HepG2 (cell line): ENCODE measurements around the gene PPIG. TPM values are rescaled to one million over a fixed set of nuclear protein-coding genes. Genes with fewer than 3 reads are reported as not detected.

ENCODE experiments used
- ARNT2 ChIP-seq: sonication (generic); formaldehyde crosslinking; IDR thresholded peaks from 2 replicates; pipeline ENCODE4 v1.8.0; 2022; ENCODE audit warnings: mild to moderate bottlenecking, low read depth, missing genetic modification reagents, moderate library complexity
- BCL6 ChIP-seq: IDR thresholded peaks from 2 replicates; pipeline ENCODE4 v1.6.1; 2016; ENCODE audit warnings: missing genetic modification reagents, missing compliant biosample characterization
- CAMTA2 ChIP-seq: sonication (generic); formaldehyde crosslinking; IDR thresholded peaks from 2 replicates; pipeline ENCODE4 v1.4.0; 2020; ENCODE audit warnings: mild to moderate bottlenecking, missing genetic modification reagents, borderline replicate concordance
- CCAR2 ChIP-seq: fragments of 200-400 bp; formaldehyde crosslinking; optimal IDR thresholded peaks from 2 replicates; pipeline ENCODE3; 2018; ENCODE audit warnings: low read depth, mild to moderate bottlenecking, low read length, moderate library complexity
- GTF3A ChIP-seq: sonication (generic); formaldehyde crosslinking; conservative IDR thresholded peaks from 2 replicates; pipeline ENCODE4 v1.4.0; 2020; ENCODE audit warnings: mild to moderate bottlenecking, missing genetic modification reagents
- GZF1 ChIP-seq: sonication (generic); formaldehyde crosslinking; IDR thresholded peaks from 2 replicates; pipeline ENCODE4 v1.5.1; 2020; ENCODE audit warnings: mild to moderate bottlenecking, missing genetic modification reagents
- HHEX ChIP-seq: IDR thresholded peaks from 2 replicates; pipeline ENCODE4 v1.6.1; 2016; ENCODE audit warnings: control low read depth
- JARID2 ChIP-seq: sonication (generic); formaldehyde crosslinking; IDR thresholded peaks from 2 replicates; pipeline ENCODE4 v1.8.1; 2023; ENCODE audit warnings: missing genetic modification reagents, inconsistent platforms; ENCODE audit not compliant: insufficient replicate concordance
- NFE2 ChIP-seq: sonication (generic); formaldehyde crosslinking; IDR thresholded peaks from 2 replicates; pipeline ENCODE4 v1.4.0; 2020; ENCODE audit warnings: missing genetic modification reagents
- POGZ ChIP-seq: sonication (generic); formaldehyde crosslinking; IDR thresholded peaks from 2 replicates; pipeline ENCODE4 v1.4.0; 2020; ENCODE audit warnings: mild to moderate bottlenecking, missing genetic modification reagents
- SETDB1 ChIP-seq: sonication (generic); formaldehyde crosslinking; IDR thresholded peaks from 2 replicates; pipeline ENCODE4 v1.5.1; 2020; ENCODE audit warnings: missing genetic modification reagents, mild to moderate bottlenecking, borderline replicate concordance
- STAG1 ChIP-seq: sonication (generic); formaldehyde crosslinking; IDR thresholded peaks from 2 replicates; pipeline ENCODE4 v1.4.0; 2020; ENCODE audit warnings: missing genetic modification reagents
- TSC22D2 ChIP-seq: sonication (generic); formaldehyde crosslinking; IDR thresholded peaks from 2 replicates; pipeline ENCODE4 v1.5.1; 2020; ENCODE audit warnings: missing genetic modification reagents, mild to moderate bottlenecking, borderline replicate concordance
- ZBTB7A ChIP-seq: sonication (generic); formaldehyde crosslinking; IDR thresholded peaks from 2 replicates; pipeline ENCODE4 v1.8.0; 2022; ENCODE audit warnings: mild to moderate bottlenecking, missing genetic modification reagents
- ZFP37 ChIP-seq: sonication (generic); formaldehyde crosslinking; IDR thresholded peaks from 2 replicates; pipeline ENCODE4 v1.4.0; 2020; ENCODE audit warnings: missing genetic modification reagents, borderline replicate concordance
- ZFY ChIP-seq: sonication (generic); formaldehyde crosslinking; IDR thresholded peaks from 2 replicates; pipeline ENCODE4 v1.4.0; 2020; ENCODE audit warnings: missing genetic modification reagents
- ZNF33B ChIP-seq: sonication (generic); formaldehyde crosslinking; IDR thresholded peaks from 2 replicates; pipeline ENCODE4 v1.5.1; 2020; ENCODE audit warnings: mild to moderate bottlenecking, missing genetic modification reagents
- ZNF430 ChIP-seq: sonication (generic); formaldehyde crosslinking; IDR thresholded peaks from 2 replicates; pipeline ENCODE4 v1.9.0; 2021; ENCODE audit warnings: mild to moderate bottlenecking, missing genetic modification reagents
- ZNF605 ChIP-seq: sonication (generic); formaldehyde crosslinking; IDR thresholded peaks from 2 replicates; pipeline ENCODE4 v1.8.0; 2022; ENCODE audit warnings: mild to moderate bottlenecking, missing genetic modification reagents
- ZNF652 ChIP-seq: IDR thresholded peaks from 2 replicates; pipeline ENCODE4 v1.6.1; 2016; ENCODE audit warnings: low read depth, borderline replicate concordance
- ZNF749 ChIP-seq: sonication (generic); formaldehyde crosslinking; IDR thresholded peaks from 2 replicates; pipeline ENCODE4 v1.8.0; 2022; ENCODE audit warnings: mild to moderate bottlenecking, missing genetic modification reagents, moderate library complexity, borderline replicate concordance
- ZSCAN29 ChIP-seq: sonication (generic); formaldehyde crosslinking; conservative IDR thresholded peaks from 2 replicates; pipeline ENCODE4 v1.4.0; 2020; ENCODE audit warnings: mild to moderate bottlenecking, missing genetic modification reagents
- polyA plus RNA-seq, 8 experiments: library from polyadenylated mRNA; depleted of rRNA in 3 of 8; stranded (reverse) in 7 of 8; unstranded in 1 of 8; fragments of >200 nt; fragmentation: Illumina TruSeq in 4 of 8; extraction: Trizol in 4 of 8; gene quantifications; 2 replicates each; pipeline versions ENCODE4 v1.2.1 to v1.2.3, GENCODE V29; 2011 to 2016; ENCODE audit warnings: low read depth in 4 of 8, missing spikeins in 1 of 8, mixed read lengths in 1 of 8; ENCODE audit not compliant: insufficient read depth in 1 of 8
- total RNA-seq, 5 experiments: library from RNA; depleted of rRNA; stranded (reverse); fragments of >200 nt; fragmentation: Illumina TruSeq; extraction: Trizol; gene quantifications; 2 replicates each; pipeline ENCODE4 v1.2.3, GENCODE V29; 2016; ENCODE audit warnings: low read depth in 1 of 5
- TF ChIP-seq, protein P1 (sequence below): sonication (generic); formaldehyde crosslinking; IDR thresholded peaks from 2 replicates; pipeline ENCODE4 v1.5.0; 2020; ENCODE audit warnings: mild to moderate bottlenecking, missing genetic modification reagents
- TF ChIP-seq, protein P2 (sequence below): sonication (generic); formaldehyde crosslinking; conservative IDR thresholded peaks from 2 replicates; pipeline ENCODE4 v1.4.0; 2020; ENCODE audit warnings: missing genetic modification reagents
- TF ChIP-seq, protein P3 (sequence below): sonication (generic); formaldehyde crosslinking; IDR thresholded peaks from 2 replicates; pipeline ENCODE4 v1.4.0; 2020; ENCODE audit warnings: missing genetic modification reagents
- TF ChIP-seq, protein P4 (sequence below): IDR thresholded peaks from 2 replicates; pipeline ENCODE4 v1.6.1; 2012; ENCODE audit warnings: low read depth, low read length, improper control_type of control experiment

PPIG gene
- total and polyA plus RNA-seq, 2 of the 13 experiments (the other 11 are each of a cell fraction or from before 2014, with no cell fraction given), result 31.3 to 81.0 TPM

DNA sequence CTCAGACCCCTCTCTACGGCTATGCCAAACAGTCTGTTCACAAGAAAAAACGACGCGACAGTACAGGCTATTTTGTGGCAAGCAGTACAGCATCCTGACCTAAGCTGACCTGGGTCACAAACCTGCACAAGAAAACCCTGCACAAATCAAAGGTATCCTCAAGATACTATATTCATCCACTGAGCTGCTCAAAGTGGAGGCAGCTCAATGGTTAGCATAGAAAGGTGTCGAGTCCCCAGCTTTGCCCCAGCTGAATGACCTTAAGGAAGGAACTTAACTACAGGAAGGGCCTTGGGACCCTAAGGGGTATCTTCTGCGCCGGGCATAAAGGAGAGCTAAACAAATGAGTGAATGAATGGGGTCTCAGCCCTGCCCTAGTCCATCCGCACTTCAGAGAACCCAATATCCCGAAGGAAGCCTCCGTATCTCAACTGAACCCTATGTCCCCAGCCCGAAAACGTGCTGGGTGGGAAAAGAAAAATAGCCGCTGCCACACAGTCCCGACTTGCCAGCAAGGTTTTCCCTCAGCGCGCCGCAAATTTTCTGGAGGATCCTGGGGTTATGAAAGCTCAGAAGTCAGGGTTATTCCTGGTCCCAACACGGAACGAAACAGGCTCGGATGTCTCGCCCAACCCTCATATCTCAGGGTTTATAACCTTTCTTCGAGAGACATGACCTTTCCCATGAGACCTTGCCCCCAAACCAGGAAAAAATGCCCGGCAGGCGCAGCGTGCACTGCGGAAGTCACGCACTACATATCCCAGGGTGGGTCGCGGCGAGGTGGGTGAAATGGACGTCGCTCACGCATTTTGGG, 10.8 kb upstream of the PPIG start, which contains the start of gene FASTKD1 (continued):
- TF ChIP-seq, protein P1, sequence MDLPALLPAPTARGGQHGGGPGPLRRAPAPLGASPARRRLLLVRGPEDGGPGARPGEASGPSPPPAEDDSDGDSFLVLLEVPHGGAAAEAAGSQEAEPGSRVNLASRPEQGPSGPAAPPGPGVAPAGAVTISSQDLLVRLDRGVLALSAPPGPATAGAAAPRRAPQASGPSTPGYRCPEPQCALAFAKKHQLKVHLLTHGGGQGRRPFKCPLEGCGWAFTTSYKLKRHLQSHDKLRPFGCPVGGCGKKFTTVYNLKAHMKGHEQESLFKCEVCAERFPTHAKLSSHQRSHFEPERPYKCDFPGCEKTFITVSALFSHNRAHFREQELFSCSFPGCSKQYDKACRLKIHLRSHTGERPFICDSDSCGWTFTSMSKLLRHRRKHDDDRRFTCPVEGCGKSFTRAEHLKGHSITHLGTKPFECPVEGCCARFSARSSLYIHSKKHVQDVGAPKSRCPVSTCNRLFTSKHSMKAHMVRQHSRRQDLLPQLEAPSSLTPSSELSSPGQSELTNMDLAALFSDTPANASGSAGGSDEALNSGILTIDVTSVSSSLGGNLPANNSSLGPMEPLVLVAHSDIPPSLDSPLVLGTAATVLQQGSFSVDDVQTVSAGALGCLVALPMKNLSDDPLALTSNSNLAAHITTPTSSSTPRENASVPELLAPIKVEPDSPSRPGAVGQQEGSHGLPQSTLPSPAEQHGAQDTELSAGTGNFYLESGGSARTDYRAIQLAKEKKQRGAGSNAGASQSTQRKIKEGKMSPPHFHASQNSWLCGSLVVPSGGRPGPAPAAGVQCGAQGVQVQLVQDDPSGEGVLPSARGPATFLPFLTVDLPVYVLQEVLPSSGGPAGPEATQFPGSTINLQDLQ (CRISPR knock-in tag), result no peak
- TF ChIP-seq HHEX (CRISPR knock-in tag) (peak; percentile 48; the same call in 1 of the 2 replicates), SETDB1 (CRISPR knock-in tag) (no peak), ZSCAN29 (CRISPR knock-in tag) (no peak), ZNF605 (CRISPR knock-in tag) (peak; percentile 98), ARNT2 (CRISPR knock-in tag) (peak; percentile 87), GTF3A (CRISPR knock-in tag) (no peak), ZNF749 (CRISPR knock-in tag) (peak; percentile 89; the same call in 1 of the 2 replicates), ZNF33B (no peak), ZBTB7A (CRISPR knock-in tag) (no peak), JARID2 (CRISPR knock-in tag) (no peak), NFE2 (CRISPR knock-in tag) (no peak), ZFY (CRISPR knock-in tag) (peak; percentile 76), CCAR2 (no peak), POGZ (peak; percentile 98), CAMTA2 (CRISPR knock-in tag) (no peak), GZF1 (0 out of 2 replicates have a peak, but pooled peaks have one; percentile 18), ZNF430 (CRISPR knock-in tag) (peak; percentile 77), TSC22D2 (CRISPR knock-in tag) (peak; percentile 81; the same call in 1 of the 2 replicates), ZNF652 (CRISPR knock-in tag) (peak; percentile 35; the same call in 1 of the 2 replicates), ZFP37 (peak; percentile 81; the same call in 1 of the 2 replicates), BCL6 (CRISPR knock-in tag) (peak; percentile 100), STAG1 (CRISPR knock-in tag) (0 out of 2 replicates have a peak, but pooled peaks have one; percentile 30)
- TF ChIP-seq, protein P2, sequence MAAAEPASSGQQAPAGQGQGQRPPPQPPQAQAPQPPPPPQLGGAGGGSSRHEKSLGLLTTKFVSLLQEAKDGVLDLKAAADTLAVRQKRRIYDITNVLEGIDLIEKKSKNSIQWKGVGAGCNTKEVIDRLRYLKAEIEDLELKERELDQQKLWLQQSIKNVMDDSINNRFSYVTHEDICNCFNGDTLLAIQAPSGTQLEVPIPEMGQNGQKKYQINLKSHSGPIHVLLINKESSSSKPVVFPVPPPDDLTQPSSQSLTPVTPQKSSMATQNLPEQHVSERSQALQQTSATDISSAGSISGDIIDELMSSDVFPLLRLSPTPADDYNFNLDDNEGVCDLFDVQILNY, result no peak
- TF ChIP-seq, protein P3, sequence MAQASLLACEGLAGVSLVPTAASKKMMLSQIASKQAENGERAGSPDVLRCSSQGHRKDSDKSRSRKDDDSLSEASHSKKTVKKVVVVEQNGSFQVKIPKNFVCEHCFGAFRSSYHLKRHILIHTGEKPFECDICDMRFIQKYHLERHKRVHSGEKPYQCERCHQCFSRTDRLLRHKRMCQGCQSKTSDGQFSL (CRISPR knock-in tag), result peak; percentile 68
- TF ChIP-seq, protein P4, sequence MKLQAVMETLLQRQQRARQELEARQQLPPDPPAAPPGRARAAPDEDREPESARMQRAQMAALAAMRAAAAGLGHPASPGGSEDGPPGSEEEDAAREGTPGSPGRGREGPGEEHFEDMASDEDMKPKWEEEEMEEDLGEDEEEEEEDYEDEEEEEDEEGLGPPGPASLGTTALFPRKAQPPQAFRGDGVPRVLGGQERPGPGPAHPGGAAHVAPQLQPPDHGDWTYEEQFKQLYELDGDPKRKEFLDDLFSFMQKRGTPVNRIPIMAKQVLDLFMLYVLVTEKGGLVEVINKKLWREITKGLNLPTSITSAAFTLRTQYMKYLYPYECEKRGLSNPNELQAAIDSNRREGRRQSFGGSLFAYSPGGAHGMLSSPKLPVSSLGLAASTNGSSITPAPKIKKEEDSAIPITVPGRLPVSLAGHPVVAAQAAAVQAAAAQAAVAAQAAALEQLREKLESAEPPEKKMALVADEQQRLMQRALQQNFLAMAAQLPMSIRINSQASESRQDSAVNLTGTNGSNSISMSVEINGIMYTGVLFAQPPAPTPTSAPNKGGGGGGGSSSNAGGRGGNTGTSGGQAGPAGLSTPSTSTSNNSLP, result peak; percentile 88
